ENCODE data around the gene ZKSCAN3. TPM values are rescaled to one million over a fixed set of nuclear protein-coding genes. Genes with fewer than 3 reads are reported as not detected.

Gene ZKSCAN3
- total and polyA plus RNA-seq, 2 of the 8 experiments (the other 6 are each of a cell fraction or from before 2014, with no cell fraction given) = 2.7 to 9.8 TPM

- no peak overlapping the region; the same call in 1 of the 2 replicates for H3K27ac ChIP-seq (ENCODE audit: low read depth, low read length)
- H3K4ac ChIP-seq (replicated peaks; ENCODE audit: insufficient read length, low read depth, low read length) = no peak overlapping the region
- no peak overlapping the region for H3K18ac ChIP-seq (ENCODE audit: extremely low read depth, low read length)
- no peak overlapping the region for H4K91ac ChIP-seq (replicated peaks; ENCODE audit: insufficient read length, low read length)
- no peak for TF ChIP-seq CTBP2 (IDR thresholded peaks at IDR 0.05; ENCODE audit: borderline replicate concordance, insufficient read depth, insufficient read length, low read length)
- no peak overlapping the region for H2BK5ac ChIP-seq (ENCODE audit: low read depth, low read length)
- H3K23ac ChIP-seq (ENCODE audit: insufficient read length) = no peak overlapping the region
- DNase-seq (ENCODE audit: low read depth in 1 of 2, low spot score in 2 of 2) (no peak), FAIRE-seq (no peak)
- H2BK20ac ChIP-seq (ENCODE audit: low read length) = no peak overlapping the region
- no peak overlapping the region for H2BK120ac ChIP-seq (replicated peaks; ENCODE audit: low read depth, low read length)
- no peaks in the 10 kb centered on the region for H3K9me3 ChIP-seq (ENCODE audit: insufficient read depth in 2 of 2, low read depth in 1 of 2, low read length in 1 of 2)
- ChIA-PET POLR2A (ENCODE audit: partially characterized antibody) (interaction anchor here (2.0 kb wide), 1 partner anchor 30 kb away, joined by 6 read pairs; no protein-coding TSS in a partner anchor), CTCF (ENCODE audit: partially characterized antibody) (interaction anchor here (0.6 to 4.3 kb wide), 2 partner anchors 30 to 43 kb away, joined by 3 to 13 read pairs; no protein-coding TSS in a partner anchor)
- no peak overlapping the region for H4K5ac ChIP-seq (ENCODE audit: insufficient read length, low read depth, low read length)
- no peak overlapping the region for H2AFZ ChIP-seq (ENCODE audit: low read length)
- no peaks in the 10 kb centered on the region for H3K79me2 ChIP-seq (ENCODE audit: control insufficient read depth in 1 of 2, insufficient read depth in 2 of 2, low read length in 2 of 2)
- no peaks in the 10 kb centered on the region for H3K27me3 ChIP-seq (replicated peaks in 1 of 4; ENCODE audit: control insufficient read depth in 3 of 4, extremely low read depth in 1 of 4, insufficient read depth in 3 of 4, low read length in 3 of 4)
- no peak overlapping the region for H3K9ac ChIP-seq (replicated peaks in 1 of 4; ENCODE audit: extremely low read depth in 1 of 4, low read depth in 3 of 4, low read length in 3 of 4)
- peaks cover 0 to 2% (median 0%) of the 10 kb centered on the region in 4 experiments; a peak in 1 of 8 replicates for H3K36me3 ChIP-seq (ENCODE audit: control insufficient read depth in 2 of 4, insufficient read depth in 4 of 4, low read length in 3 of 4)
- no peak overlapping the region for H3K4me2 ChIP-seq (ENCODE audit: insufficient read depth in 1 of 2, low read depth in 2 of 2, low read length in 2 of 2)
- no peak overlapping the region; the same call in 1 of the 2 replicates for H4K8ac ChIP-seq (ENCODE audit: extremely low read depth, insufficient read depth, low read length)
- peaks cover 0 to 1% (median 0%) of the 10 kb centered on the region in 4 experiments; a peak in 4 of 7 replicates for H3K4me1 ChIP-seq (replicated peaks in 1 of 4; ENCODE audit: control insufficient read depth in 3 of 4, insufficient read depth in 4 of 4, low read length in 3 of 4)
- H3K23me2 ChIP-seq (ENCODE audit: low read depth, low read length) = no peaks in the 10 kb centered on the region; the same call in 1 of the 2 replicates
- H2AK5ac ChIP-seq (ENCODE audit: low read depth, low read length) = no peak overlapping the region
- WGBS, 2 experiments (ENCODE audit: extremely low coverage in 1 of 2, insufficient coverage in 1 of 2, insufficient read length in 1 of 2, insufficient replicate concordance in 2 of 2, low coverage in 1 of 2, low lambda C conversion rate in 2 of 2, missing lambda C conversion rate in 1 of 2) = 84% methylated on average over 23 of the region's 23 CpGs; no CpG with 5 or more reads in 1 of the 2 experiments
- H3K56ac ChIP-seq (replicated peaks; ENCODE audit: insufficient read length, low read depth, low read length) = no peak overlapping the region
- H4K20me1 ChIP-seq (replicated peaks in 1 of 2; ENCODE audit: control insufficient read depth in 1 of 2, insufficient read depth in 2 of 2, low read length in 2 of 2) = no peaks in the 10 kb centered on the region
- no peak overlapping the region for H2BK12ac ChIP-seq (ENCODE audit: low read depth, low read length)
- H3K79me1 ChIP-seq (ENCODE audit: low read depth, low read length) = no peaks in the 10 kb centered on the region
- H3K14ac ChIP-seq (ENCODE audit: insufficient read length) = no peak overlapping the region
- no peak overlapping the region for H3K4me3 ChIP-seq (ENCODE audit: extremely low read depth in 1 of 4, insufficient read depth in 2 of 4, low read depth in 3 of 4, low read length in 4 of 4)
- H2BK15ac ChIP-seq (ENCODE audit: low read length) = 0 out of 2 replicates have a peak overlapping the region, but pooled peaks have one; percentile 31
These were observed 36.8 kb upstream of the ZKSCAN3 start for GRCh38 chr6:28312939-28313338.

All from H1 (cell line).